Gastrocnemius medialis (tissue), 4 donors: ENCODE results near the gene CACNA2D3.

Source experiments
- CTCF ChIP-seq, 5 experiments: fragments of 450-650 bp in 3 of 5; fragments of 200-600 bp in 2 of 5; sonication (generic) in 2 of 5; IDR thresholded peaks in 4 of 5; conservative IDR thresholded peaks in 1 of 5; 1 replicate in 4 of 5; 2 replicates in 1 of 5; pipeline ENCODE4 v1.5.1; 2016 to 2019; ENCODE audit warnings: antibody characterized with exemption in 5 of 5, mild to moderate bottlenecking in 3 of 5, moderate library complexity in 3 of 5
- POLR2A ChIP-seq, 2 donors: fragments of 450-650 bp; IDR thresholded peaks; one replicate each; pipeline ENCODE4 v1.6.1; 2017; ENCODE audit warnings: antibody characterized with exemption in 2 of 2, mild to moderate bottlenecking in 2 of 2, moderate library complexity in 2 of 2

- TF ChIP-seq CTCF (IDR thresholded peaks at IDR 0.05 in 4 of 5, conservative IDR thresholded peaks at IDR 0.05 in 1 of 5) (no peak), POLR2A (IDR thresholded peaks at IDR 0.05) (no peak)
These were observed 839.8 kb downstream of the CACNA2D3 start for GRCh38 chr3:54962200-54962599.
